HepG2 (cell line): ENCODE data around the gene IRAK2. TPM values are rescaled to one million over a fixed set of nuclear protein-coding genes. Genes with fewer than 3 reads are reported as not detected.
A peak's percentile ranks its signal among the peaks of the same experiment; 100 is the strongest.

Experiments used
- ATAC-seq: fragments of 200-7000 bp; cut with Tn5 transposase; 3 replicates; pipeline ENCODE4 v1.9.1; 2020; ENCODE audit warnings: mild to moderate bottlenecking, moderate library complexity
- BruUV-seq: library from RNA; stranded (reverse); fragments of 400-500 nt; replicated peaks from 2 replicates; lab custom pipeline; 2021; lab: Mats Ljungman, UMichigan
- CTCF ChIA-PET: fragments of 300-600 bp; formaldehyde crosslinking; extraction: SDS; loops from one replicate; lab custom pipeline; 2021; ENCODE audit warnings: low total read pairs, inconsistent platforms, low intra/inter-chr PET ratio; lab: Yijun Ruan, JAX
- POLR2A ChIA-PET: fragments of 350-600 bp; sonication (Branson Sonifier 250); formaldehyde crosslinking; loops from one replicate; lab custom pipeline; 2020; ENCODE audit warnings: antibody characterized with exemption, inconsistent platforms; lab: Yijun Ruan, JAX
- DNase-seq: peaks from one replicate; pipeline ENCODE4 v3.0.0-alpha.2; 2015; ENCODE audit warnings: low spot score
- FAIRE-seq: peaks from 3 replicates; lab custom pipeline; 2011; peaks lifted over from hg19 to GRCh38; lab: Jason Lieb, UNC
- H2AFZ ChIP-seq: one replicate; pipeline ENCODE4 v1.6.1; 2011; ENCODE audit warnings: low read length, inconsistent platforms
- H3K27ac ChIP-seq: fragments of 300-600 bp; 3 replicates; pipeline ENCODE4 v1.8.0; 2011; ENCODE audit warnings: mixed run types, mild to moderate bottlenecking, mixed read lengths, low read length, inconsistent platforms; ENCODE audit not compliant: insufficient read depth; ENCODE audit errors: extremely low read length
- H3K27me3 ChIP-seq, 2 experiments: fragments of 200-600 bp in 1 of 2; 2 replicates in 1 of 2; 3 replicates in 1 of 2; pipeline versions ENCODE4 v1.6.0 to v1.8.0; 2011; ENCODE audit warnings: low read length in 2 of 2, mild to moderate bottlenecking in 2 of 2, moderate library complexity in 2 of 2, inconsistent platforms in 1 of 2; ENCODE audit not compliant: insufficient read depth in 2 of 2, control insufficient read depth in 1 of 2
- H3K36me3 ChIP-seq, 2 experiments: fragments of 200-600 bp in 1 of 2; replicated peaks in 1 of 2; 2 replicates in 1 of 2; 3 replicates in 1 of 2; pipeline versions ENCODE4 v1.5.1 to v1.8.0; 2011; ENCODE audit warnings: low read length in 2 of 2, inconsistent platforms in 1 of 2; ENCODE audit not compliant: insufficient read depth in 2 of 2, control insufficient read depth in 1 of 2
- H3K4me1 ChIP-seq: 2 replicates; pipeline ENCODE4 v1.5.1; 2012; ENCODE audit warnings: low read length, inconsistent platforms; ENCODE audit not compliant: insufficient read depth
- H3K4me2 ChIP-seq: 2 replicates; pipeline ENCODE4 v1.6.0; 2011; ENCODE audit warnings: low read depth, low read length, inconsistent platforms
- H3K4me3 ChIP-seq, 3 experiments: fragments of 200-600 bp in 1 of 3; sonication (generic), shearing (Covaris generic) in 1 of 3; replicated peaks in 1 of 3; 2 replicates each; pipeline ENCODE4 v1.5.1; 2011 to 2016; ENCODE audit warnings: low read length in 3 of 3, inconsistent platforms in 2 of 3, low read depth in 2 of 3, mild to moderate bottlenecking in 2 of 3, control low read depth in 1 of 3, mixed read lengths in 1 of 3; ENCODE audit not compliant: insufficient read depth in 1 of 3
- H3K79me2 ChIP-seq: one replicate; pipeline ENCODE4 v1.6.1; 2011; ENCODE audit warnings: low read length, inconsistent platforms; ENCODE audit not compliant: insufficient read depth
- H3K9ac ChIP-seq: 2 replicates; pipeline ENCODE4 v1.6.0; 2011; ENCODE audit warnings: mild to moderate bottlenecking, low read depth, low read length, inconsistent platforms; ENCODE audit not compliant: insufficient read depth
- H3K9me3 ChIP-seq: 2 replicates; pipeline ENCODE4 v1.5.1; 2012; ENCODE audit warnings: mild to moderate bottlenecking, low read length
- H4K20me1 ChIP-seq: 2 replicates; pipeline ENCODE4 v1.6.0; 2011; ENCODE audit warnings: inconsistent platforms, mild to moderate bottlenecking, low read length, moderate library complexity; ENCODE audit not compliant: insufficient read depth
- AHR ChIP-seq: IDR thresholded peaks from 2 replicates; pipeline ENCODE4 v1.6.1; 2018; ENCODE audit warnings: missing genetic modification reagents, missing compliant biosample characterization
- DMAP1 ChIP-seq: IDR thresholded peaks from 2 replicates; pipeline ENCODE4 v1.6.1; 2016
- FOXA3 ChIP-seq: IDR thresholded peaks from 2 replicates; pipeline ENCODE4 v1.6.1; 2016; ENCODE audit warnings: missing genetic modification reagents, missing compliant biosample characterization
- FOXO1 ChIP-seq: sonication (generic); formaldehyde crosslinking; IDR thresholded peaks from 2 replicates; pipeline ENCODE4 v1.4.0; 2020; ENCODE audit warnings: missing genetic modification reagents
- HOXA7 ChIP-seq: sonication (generic); formaldehyde crosslinking; IDR thresholded peaks from 2 replicates; pipeline ENCODE4 v1.8.1; 2022; ENCODE audit warnings: mild to moderate bottlenecking, missing genetic modification reagents, moderate library complexity
- POLR2A ChIP-seq, 2 experiments: IDR thresholded peaks; 2 replicates each; pipeline ENCODE4 v1.6.1; 2011; ENCODE audit warnings: low read depth in 2 of 2, low read length in 2 of 2, mild to moderate bottlenecking in 1 of 2, moderate library complexity in 1 of 2; ENCODE audit not compliant: insufficient read depth in 1 of 2
- SMAD1 ChIP-seq: sonication (generic); formaldehyde crosslinking; IDR thresholded peaks from 2 replicates; pipeline ENCODE4 v1.4.0; 2020; ENCODE audit warnings: missing genetic modification reagents, low read depth, mild to moderate bottlenecking, borderline replicate concordance
- SRSF1 ChIP-seq: fragments of 200-400 bp; formaldehyde crosslinking; optimal IDR thresholded peaks from 2 replicates; pipeline ENCODE3; 2017; ENCODE audit warnings: mild to moderate bottlenecking, low read depth, low read length, moderate library complexity
- U2AF2 ChIP-seq: fragments of 200-400 bp; formaldehyde crosslinking; IDR thresholded peaks from 2 replicates; pipeline ENCODE4 v1.6.1; 2017; ENCODE audit warnings: low read depth, mild to moderate bottlenecking, low read length
- ZNF317 ChIP-seq: sonication (generic); formaldehyde crosslinking; IDR thresholded peaks from 2 replicates; pipeline ENCODE4 v1.5.0; 2020; ENCODE audit warnings: mild to moderate bottlenecking, missing genetic modification reagents
- ZNF550 ChIP-seq: sonication (generic); formaldehyde crosslinking; IDR thresholded peaks from 2 replicates; pipeline ENCODE4 v1.4.0; 2020; ENCODE audit warnings: mild to moderate bottlenecking, missing genetic modification reagents, borderline replicate concordance
- ZNF558 ChIP-seq: sonication (generic); formaldehyde crosslinking; IDR thresholded peaks from 2 replicates; pipeline ENCODE4 v1.9.0; 2022; ENCODE audit warnings: mild to moderate bottlenecking, missing genetic modification reagents, borderline replicate concordance
- ZNF788 ChIP-seq: sonication (generic); formaldehyde crosslinking; IDR thresholded peaks from 2 replicates; pipeline ENCODE4 v1.5.0; 2020; ENCODE audit warnings: mild to moderate bottlenecking, missing genetic modification reagents, borderline replicate concordance
- ZNF839 ChIP-seq: sonication (generic); formaldehyde crosslinking; IDR thresholded peaks from 2 replicates; pipeline ENCODE4 v1.4.0; 2020; ENCODE audit warnings: missing genetic modification reagents, mild to moderate bottlenecking, borderline replicate concordance
- WGBS: methylation state at CpG from one replicate; pipeline ENCODE4 v1.1.6; 2017; ENCODE audit warnings: low lambda C conversion rate; 5-methylcytosine and 5-hydroxymethylcytosine counted together
- in situ Hi-C: cut with HindIII; loops from 2 replicates; pipeline ENCODE4 v1.10.0; 2017; ENCODE audit warnings: low pct_unique_long_range_greater_than_20kb; ENCODE audit not compliant: extremely low pct_ligation_motif_present
- intact Hi-C: fragments of 100-400 bp; cut with micrococcal nuclease; formaldehyde crosslinking; loops from one replicate; pipeline ENCODE4 v1.10.0; 2022; ENCODE audit not compliant: unreplicated experiment
- polyA plus RNA-seq, 8 experiments: library from polyadenylated mRNA; depleted of rRNA in 3 of 8; stranded (reverse) in 7 of 8; unstranded in 1 of 8; fragments of >200 nt; fragmentation: Illumina TruSeq in 4 of 8; extraction: Trizol in 4 of 8; gene quantifications; 2 replicates each; pipeline versions ENCODE4 v1.2.1 to v1.2.3, GENCODE V29; 2011 to 2016; ENCODE audit warnings: low read depth in 4 of 8, missing spikeins in 1 of 8, mixed read lengths in 1 of 8; ENCODE audit not compliant: insufficient read depth in 1 of 8
- total RNA-seq, 5 experiments: library from RNA; depleted of rRNA; stranded (reverse); fragments of >200 nt; fragmentation: Illumina TruSeq; extraction: Trizol; gene quantifications; 2 replicates each; pipeline ENCODE4 v1.2.3, GENCODE V29; 2016; ENCODE audit warnings: low read depth in 1 of 5
- TF ChIP-seq, protein P1 (sequence below): sonication (generic); formaldehyde crosslinking; IDR thresholded peaks from 2 replicates; pipeline ENCODE4 v1.4.0; 2020; ENCODE audit warnings: mild to moderate bottlenecking, missing genetic modification reagents
- TF ChIP-seq, protein P2 (sequence below): sonication (generic); formaldehyde crosslinking; IDR thresholded peaks from 2 replicates; pipeline ENCODE4 v1.4.0; 2020; ENCODE audit warnings: mild to moderate bottlenecking, missing genetic modification reagents
- TF ChIP-seq, protein P3 (sequence below): sonication (generic); formaldehyde crosslinking; IDR thresholded peaks from 2 replicates; pipeline ENCODE4 v1.4.0; 2020; ENCODE audit warnings: missing genetic modification reagents

IRAK2 gene
- total and polyA plus RNA-seq, 2 of the 13 experiments (the other 11 are each of a cell fraction or from before 2014, with no cell fraction given), result 13.1 to 23.3 TPM

DNA sequence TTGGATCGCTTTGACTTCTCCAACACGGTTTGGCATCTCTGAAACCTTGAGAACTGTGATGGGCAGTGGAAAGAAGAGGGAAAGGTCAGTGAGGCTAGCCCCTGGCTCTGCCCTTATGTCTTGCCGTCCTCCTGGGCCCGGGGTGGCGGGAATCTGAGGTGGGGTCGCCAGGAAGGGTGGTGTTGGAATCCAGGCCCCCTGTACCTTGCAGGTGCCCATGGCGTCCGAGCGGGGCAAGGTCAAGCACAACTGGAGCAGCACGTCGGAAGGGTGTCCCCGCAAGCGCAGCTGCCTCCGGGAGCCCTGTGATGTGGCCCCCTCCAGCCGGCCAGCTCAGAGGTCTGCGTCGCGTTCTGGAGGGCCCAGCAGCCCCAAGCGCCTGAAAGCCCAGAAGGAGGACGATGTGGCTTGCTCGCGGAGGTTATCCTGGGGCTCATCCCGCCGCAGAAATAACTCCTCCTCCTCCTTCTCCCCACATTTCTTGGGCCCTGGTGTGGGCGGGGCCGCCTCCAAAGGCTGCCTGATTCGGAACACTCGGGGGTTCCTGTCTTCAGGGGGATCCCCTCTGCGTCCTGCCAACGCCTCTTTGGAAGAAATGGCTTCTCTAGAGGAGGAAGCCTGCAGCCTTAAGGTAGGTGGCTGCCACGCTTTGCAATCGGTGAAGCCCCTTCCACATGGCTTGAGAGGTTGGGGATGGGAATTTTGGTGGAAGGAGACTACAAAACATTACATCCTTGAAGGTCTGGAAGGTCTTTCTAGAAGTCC, 84.4 kb downstream of the IRAK2 start:
- intact Hi-C loops (no loop called here), in situ Hi-C loops (no loop called here)
- peaks cover 20% of the 10 kb centered on the region for H3K9me3 ChIP-seq
- peaks cover 11 to 28% of the 10 kb centered on the region in 2 experiments for H3K36me3 ChIP-seq
- H3K9ac ChIP-seq, result peak overlapping the region; percentile 89
- no peaks in the 10 kb centered on the region; a peak in 1 of 5 replicates for H3K27me3 ChIP-seq
- no peak for DNase-seq
- peak overlapping the region; percentile 77 to 95 (median 92) for H3K4me3 ChIP-seq
- peaks cover 49% of the 10 kb centered on the region for H3K79me2 ChIP-seq
- no peak for FAIRE-seq
- H4K20me1 ChIP-seq, result peaks cover 16% of the 10 kb centered on the region
- H3K4me2 ChIP-seq, result peak overlapping the region; percentile 98
- peak; percentile 28 for ATAC-seq
- ChIA-PET CTCF (no interaction called here), POLR2A (interaction anchor here (0.7 to 2.3 kb wide), 16 partner anchors 14 to 533 kb away, joined by 3 to 16 read pairs (median 4); partner anchors contain the start of genes GHRL and VHL)
- H2AFZ ChIP-seq, result no peak overlapping the region
- H3K27ac ChIP-seq, result peak overlapping the region; percentile 86
- TSS peak; percentile 68 for BruUV-seq
- H3K4me1 ChIP-seq, result peaks cover 49% of the 10 kb centered on the region
- 0% methylated on average over 14 of the region's 32 CpGs for WGBS
- TF ChIP-seq POLR2A (IDR thresholded peaks at IDR 0.05; ENCODE audit: insufficient read depth in 1 of 2, low read depth in 2 of 2, low read length in 2 of 2) (0 out of 4 replicates have a peak, but pooled peaks of 1 of the 2 experiments have one; percentile 10), FOXA3 (CRISPR knock-in tag) (no peak), SRSF1 (no peak), U2AF2 (no peak), FOXO1 (no peak), ZNF839 (CRISPR knock-in tag) (no peak), HOXA7 (CRISPR knock-in tag) (no peak), ZNF550 (no peak), ZNF317 (CRISPR knock-in tag) (peak; percentile 1; the same call in 1 of the 2 replicates), DMAP1 (CRISPR knock-in tag) (peak; percentile 36; the same call in 1 of the 2 replicates), ZNF558 (0 out of 2 replicates have a peak, but pooled peaks have one; percentile 58), AHR (CRISPR knock-in tag) (no peak), SMAD1 (CRISPR knock-in tag) (no peak), ZNF788 (CRISPR knock-in tag) (0 out of 2 replicates have a peak, but pooled peaks have one; percentile 20)
- TF ChIP-seq, protein P1, sequence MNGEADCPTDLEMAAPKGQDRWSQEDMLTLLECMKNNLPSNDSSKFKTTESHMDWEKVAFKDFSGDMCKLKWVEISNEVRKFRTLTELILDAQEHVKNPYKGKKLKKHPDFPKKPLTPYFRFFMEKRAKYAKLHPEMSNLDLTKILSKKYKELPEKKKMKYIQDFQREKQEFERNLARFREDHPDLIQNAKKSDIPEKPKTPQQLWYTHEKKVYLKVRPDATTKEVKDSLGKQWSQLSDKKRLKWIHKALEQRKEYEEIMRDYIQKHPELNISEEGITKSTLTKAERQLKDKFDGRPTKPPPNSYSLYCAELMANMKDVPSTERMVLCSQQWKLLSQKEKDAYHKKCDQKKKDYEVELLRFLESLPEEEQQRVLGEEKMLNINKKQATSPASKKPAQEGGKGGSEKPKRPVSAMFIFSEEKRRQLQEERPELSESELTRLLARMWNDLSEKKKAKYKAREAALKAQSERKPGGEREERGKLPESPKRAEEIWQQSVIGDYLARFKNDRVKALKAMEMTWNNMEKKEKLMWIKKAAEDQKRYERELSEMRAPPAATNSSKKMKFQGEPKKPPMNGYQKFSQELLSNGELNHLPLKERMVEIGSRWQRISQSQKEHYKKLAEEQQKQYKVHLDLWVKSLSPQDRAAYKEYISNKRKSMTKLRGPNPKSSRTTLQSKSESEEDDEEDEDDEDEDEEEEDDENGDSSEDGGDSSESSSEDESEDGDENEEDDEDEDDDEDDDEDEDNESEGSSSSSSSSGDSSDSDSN (CRISPR knock-in tag), result no peak; the same call in 1 of the 2 replicates
- TF ChIP-seq, protein P2, sequence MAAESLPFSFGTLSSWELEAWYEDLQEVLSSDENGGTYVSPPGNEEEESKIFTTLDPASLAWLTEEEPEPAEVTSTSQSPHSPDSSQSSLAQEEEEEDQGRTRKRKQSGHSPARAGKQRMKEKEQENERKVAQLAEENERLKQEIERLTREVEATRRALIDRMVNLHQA (CRISPR knock-in tag), result no peak
- TF ChIP-seq, protein P3, sequence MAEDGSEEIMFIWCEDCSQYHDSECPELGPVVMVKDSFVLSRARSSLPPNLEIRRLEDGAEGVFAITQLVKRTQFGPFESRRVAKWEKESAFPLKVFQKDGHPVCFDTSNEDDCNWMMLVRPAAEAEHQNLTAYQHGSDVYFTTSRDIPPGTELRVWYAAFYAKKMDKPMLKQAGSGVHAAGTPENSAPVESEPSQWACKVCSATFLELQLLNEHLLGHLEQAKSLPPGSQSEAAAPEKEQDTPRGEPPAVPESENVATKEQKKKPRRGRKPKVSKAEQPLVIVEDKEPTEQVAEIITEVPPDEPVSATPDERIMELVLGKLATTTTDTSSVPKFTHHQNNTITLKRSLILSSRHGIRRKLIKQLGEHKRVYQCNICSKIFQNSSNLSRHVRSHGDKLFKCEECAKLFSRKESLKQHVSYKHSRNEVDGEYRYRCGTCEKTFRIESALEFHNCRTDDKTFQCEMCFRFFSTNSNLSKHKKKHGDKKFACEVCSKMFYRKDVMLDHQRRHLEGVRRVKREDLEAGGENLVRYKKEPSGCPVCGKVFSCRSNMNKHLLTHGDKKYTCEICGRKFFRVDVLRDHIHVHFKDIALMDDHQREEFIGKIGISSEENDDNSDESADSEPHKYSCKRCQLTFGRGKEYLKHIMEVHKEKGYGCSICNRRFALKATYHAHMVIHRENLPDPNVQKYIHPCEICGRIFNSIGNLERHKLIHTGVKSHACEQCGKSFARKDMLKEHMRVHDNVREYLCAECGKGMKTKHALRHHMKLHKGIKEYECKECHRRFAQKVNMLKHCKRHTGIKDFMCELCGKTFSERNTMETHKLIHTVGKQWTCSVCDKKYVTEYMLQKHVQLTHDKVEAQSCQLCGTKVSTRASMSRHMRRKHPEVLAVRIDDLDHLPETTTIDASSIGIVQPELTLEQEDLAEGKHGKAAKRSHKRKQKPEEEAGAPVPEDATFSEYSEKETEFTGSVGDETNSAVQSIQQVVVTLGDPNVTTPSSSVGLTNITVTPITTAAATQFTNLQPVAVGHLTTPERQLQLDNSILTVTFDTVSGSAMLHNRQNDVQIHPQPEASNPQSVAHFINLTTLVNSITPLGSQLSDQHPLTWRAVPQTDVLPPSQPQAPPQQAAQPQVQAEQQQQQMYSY, result no peak
